Activated B cell treated with CpG ODN at 0.5 μM for 24 hours (primary cell): ENCODE results near the gene CD207. TPM values are rescaled to one million over a fixed set of nuclear protein-coding genes. Genes with fewer than 3 reads are reported as not detected.

Experiments
- ATAC-seq: fragments of 200-7000 bp; cut with Tn5 transposase; one replicate; pipeline ENCODE4 v1.10.0; 2021; ENCODE audit warnings: low read depth, mild to moderate bottlenecking, moderate library complexity
- CTCF ChIA-PET: fragments of 350-600 bp; sonication (Branson Sonifier 250); formaldehyde crosslinking; loops from one replicate; lab custom pipeline; 2021; ENCODE audit warnings: antibody characterized with exemption; lab: Charles Lee
- POLR2A ChIA-PET: fragments of 350-600 bp; sonication (Branson Sonifier 250); formaldehyde crosslinking; loops from one replicate; lab custom pipeline; 2021; ENCODE audit warnings: antibody characterized with exemption; lab: Charles Lee
- DNase-seq: peaks from one replicate; pipeline ENCODE4 v3.0.0; 2022
- H3K27ac Mint-ChIP-seq: one replicate; pipeline ENCODE4 v1.8.0; 2020; ENCODE audit warnings: mixed read lengths
- H3K27me3 Mint-ChIP-seq: one replicate; pipeline ENCODE4 v1.8.0; 2021; ENCODE audit warnings: mixed read lengths
- H3K36me3 Mint-ChIP-seq: one replicate; pipeline ENCODE4 v1.8.0; 2021; ENCODE audit warnings: low read depth, mixed read lengths
- H3K4me1 Mint-ChIP-seq: one replicate; pipeline ENCODE4 v1.8.0; 2021; ENCODE audit warnings: mixed read lengths
- H3K4me3 Mint-ChIP-seq: one replicate; pipeline ENCODE4 v1.8.0; 2020; ENCODE audit warnings: mild to moderate bottlenecking, mixed read lengths
- H3K9me3 Mint-ChIP-seq: one replicate; pipeline ENCODE4 v1.8.0; 2020; ENCODE audit warnings: mixed read lengths
- intact Hi-C: fragments of 100-400 bp; cut with micrococcal nuclease; formaldehyde crosslinking; loops from one replicate; pipeline ENCODE4 v1.15.1; 2024
- total RNA-seq: library from RNA; stranded (reverse); gene quantifications from 2 replicates; pipeline ENCODE4 v1.2.3, GENCODE V29; 2022
- TF ChIP-seq, protein P1 (sequence below): fragments of 200-600 bp; IDR thresholded peaks from one replicate; pipeline ENCODE4 v1.8.0; 2022; ENCODE audit warnings: antibody characterized with exemption, mild to moderate bottlenecking

Gene CD207
- total RNA-seq, 1 donor from 2014 or later = not detected

DNA sequence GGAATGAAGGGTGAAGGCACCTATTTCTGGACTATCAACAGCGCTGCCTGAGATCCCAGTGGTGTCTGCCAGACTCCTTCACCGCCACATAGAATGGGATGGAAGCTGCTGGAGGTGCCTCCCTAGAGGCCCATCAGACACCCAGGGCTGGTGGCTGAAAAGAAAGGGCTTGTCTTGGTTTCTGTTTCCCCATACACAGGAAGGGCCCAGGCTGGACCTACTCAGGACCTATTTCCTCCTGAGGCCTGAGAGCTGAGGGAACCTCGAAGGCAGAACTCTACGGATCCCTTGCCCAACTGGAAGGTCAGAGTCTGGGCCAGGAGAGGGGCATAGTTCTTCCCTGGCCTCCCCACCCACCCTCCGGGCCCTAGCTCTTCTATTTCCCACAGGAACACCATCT, 12.4 kb downstream of the CD207 start:
- ChIA-PET POLR2A (no interaction called here), CTCF (no interaction called here)
- TF ChIP-seq, protein P1, sequence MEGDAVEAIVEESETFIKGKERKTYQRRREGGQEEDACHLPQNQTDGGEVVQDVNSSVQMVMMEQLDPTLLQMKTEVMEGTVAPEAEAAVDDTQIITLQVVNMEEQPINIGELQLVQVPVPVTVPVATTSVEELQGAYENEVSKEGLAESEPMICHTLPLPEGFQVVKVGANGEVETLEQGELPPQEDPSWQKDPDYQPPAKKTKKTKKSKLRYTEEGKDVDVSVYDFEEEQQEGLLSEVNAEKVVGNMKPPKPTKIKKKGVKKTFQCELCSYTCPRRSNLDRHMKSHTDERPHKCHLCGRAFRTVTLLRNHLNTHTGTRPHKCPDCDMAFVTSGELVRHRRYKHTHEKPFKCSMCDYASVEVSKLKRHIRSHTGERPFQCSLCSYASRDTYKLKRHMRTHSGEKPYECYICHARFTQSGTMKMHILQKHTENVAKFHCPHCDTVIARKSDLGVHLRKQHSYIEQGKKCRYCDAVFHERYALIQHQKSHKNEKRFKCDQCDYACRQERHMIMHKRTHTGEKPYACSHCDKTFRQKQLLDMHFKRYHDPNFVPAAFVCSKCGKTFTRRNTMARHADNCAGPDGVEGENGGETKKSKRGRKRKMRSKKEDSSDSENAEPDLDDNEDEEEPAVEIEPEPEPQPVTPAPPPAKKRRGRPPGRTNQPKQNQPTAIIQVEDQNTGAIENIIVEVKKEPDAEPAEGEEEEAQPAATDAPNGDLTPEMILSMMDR = no peak
- no peak overlapping the region for H3K27ac Mint-ChIP-seq
- no peaks in the 10 kb centered on the region for H3K9me3 Mint-ChIP-seq
- intact Hi-C loops = no loop called here
- ATAC-seq (no peak), DNase-seq (no peak)
- H3K4me1 Mint-ChIP-seq = no peaks in the 10 kb centered on the region
- H3K4me3 Mint-ChIP-seq = no peak overlapping the region
- no peaks in the 10 kb centered on the region for H3K36me3 Mint-ChIP-seq
- H3K27me3 Mint-ChIP-seq = peaks cover 11% of the 10 kb centered on the region

GRCh38 chr2:70822843-70823242, 12.8 kb downstream of the CD207 start:
- Mint-ChIP-seq H3K4me1 (no peaks in the 10 kb centered on the region), H3K27ac (no peak overlapping the region), H3K36me3 (no peaks in the 10 kb centered on the region), H3K27me3 (peaks cover 13% of the 10 kb centered on the region), H3K4me3 (no peak overlapping the region), H3K9me3 (no peaks in the 10 kb centered on the region)
- ATAC-seq (no peak), DNase-seq (no peak)
- intact Hi-C loops = no loop called here
- POLR2A ChIA-PET = no interaction called here
- CTCF ChIA-PET = no interaction called here
- TF ChIP-seq, protein P1 = no peak

GRCh38 chr2:70820499-70820898, 15.1 kb downstream of the CD207 start, which contains the start of gene CLEC4F:
CLEC4F (minus strand) TSS chr2:70820599; CDS start chr2:70820523, 76 bp downstream.
- Mint-ChIP-seq H3K9me3 (no peaks in the 10 kb centered on the region), H3K4me3 (no peak within 1 kb of the TSS), H3K27ac (no peak within 1 kb of the TSS), H3K36me3 (no peaks in the 10 kb centered on the region), H3K4me1 (no peaks in the 10 kb centered on the region), H3K27me3 (peaks cover 11% of the 10 kb centered on the region)
- ChIA-PET CTCF (no interaction called here), POLR2A (no interaction called here)
- TF ChIP-seq, protein P1 = no peak
- ATAC-seq (no peak), DNase-seq (no peak)
- intact Hi-C loops = no loop called here

- no peak for ATAC-seq
- Mint-ChIP-seq H3K4me3 (no peak overlapping the region), H3K9me3 (no peaks in the 10 kb centered on the region), H3K27me3 (peaks cover 11% of the 10 kb centered on the region), H3K36me3 (no peaks in the 10 kb centered on the region), H3K27ac (no peak overlapping the region), H3K4me1 (no peaks in the 10 kb centered on the region)
- CTCF ChIA-PET = no interaction called here
- TF ChIP-seq, protein P1 = no peak
- intact Hi-C loops = no loop called here
- no peak for DNase-seq
- POLR2A ChIA-PET = no interaction called here
Measured at GRCh38 chr2:70817284-70817954, 18.2 kb downstream of the CD207 start.

DNA sequence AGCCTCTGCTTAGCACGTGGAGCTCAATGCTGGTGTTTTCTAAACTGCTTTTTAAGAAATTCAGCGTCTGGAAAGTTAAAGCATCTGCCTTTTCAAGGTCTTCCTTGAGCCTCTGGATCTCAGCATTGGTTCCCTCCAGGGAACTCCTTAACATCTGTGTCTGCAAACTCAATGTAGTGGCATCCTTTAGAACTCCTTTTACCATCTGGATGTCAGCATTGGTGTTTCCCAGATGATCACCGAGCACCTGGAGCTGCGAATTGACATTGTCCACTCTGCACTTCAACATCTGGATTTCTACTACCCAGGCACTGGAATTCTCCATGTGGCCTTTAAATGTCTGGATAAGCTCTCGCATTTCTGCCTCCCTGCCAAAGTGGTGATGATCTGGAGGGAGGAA, 18.9 kb downstream of the CD207 start:
- no peak for DNase-seq
- POLR2A ChIA-PET = no interaction called here
- intact Hi-C loops = no loop called here
- TF ChIP-seq, protein P1 = no peak
- Mint-ChIP-seq H3K9me3 (no peaks in the 10 kb centered on the region), H3K27ac (no peak overlapping the region), H3K4me1 (no peaks in the 10 kb centered on the region), H3K27me3 (peaks cover 11% of the 10 kb centered on the region), H3K36me3 (no peaks in the 10 kb centered on the region), H3K4me3 (no peak overlapping the region)
- CTCF ChIA-PET = no interaction called here
- no peak for ATAC-seq
